ENCODE results near the gene RAD51B. TPM values are rescaled to one million over a fixed set of nuclear protein-coding genes. Genes with fewer than 3 reads are reported as not detected.

Gene RAD51B
- total RNA-seq, 1 experiment from 2014 or later: 14.2 TPM

GRCh38 chr14:68723808-68724268 is 904.3 kb downstream of the RAD51B start:
- Mint-ChIP-seq H3K27me3 (ENCODE audit: low read depth) (peaks cover 4% of the 10 kb centered on the region), H3K36me3 (no peaks in the 10 kb centered on the region), H3K4me3 (no peak overlapping the region), H3K27ac (no peak overlapping the region), H3K9me3 (peaks cover 12% of the 10 kb centered on the region), H3K4me1 (peaks cover 12% of the 10 kb centered on the region)
- ATAC-seq: no peak
- TF ChIP-seq SOX15 (CRISPR knock-in tag; IDR thresholded peaks at IDR 0.05): no peak
- TF ChIP-seq TCF7 (CRISPR knock-in tag; IDR thresholded peaks at IDR 0.05; ENCODE audit: low read depth): no peak
- no peak for TF ChIP-seq ARID4B (CRISPR knock-in tag; IDR thresholded peaks at IDR 0.05; ENCODE audit: borderline replicate concordance)
- TF ChIP-seq GABPB1 (CRISPR knock-in tag; IDR thresholded peaks at IDR 0.05): peak; percentile 49; the same call in 1 of the 2 replicates
- no peak for TF ChIP-seq ZMAT4 (CRISPR knock-in tag; IDR thresholded peaks at IDR 0.05)
- TF ChIP-seq ZSCAN18 (CRISPR knock-in tag; IDR thresholded peaks at IDR 0.05): no peak
- ChIA-PET CTCF (no interaction called here), POLR2A (no interaction called here)
- DNase-seq (ENCODE audit: low spot score): no peak

GRCh38 chr14:68724914-68725313 is 905.3 kb downstream of the RAD51B start:
- POLR2A ChIA-PET: no interaction called here
- H3K4me1 Mint-ChIP-seq: peaks cover 15% of the 10 kb centered on the region
- no peak for ATAC-seq
- CTCF ChIA-PET: no interaction called here
- H3K4me3 Mint-ChIP-seq: no peak overlapping the region
- DNase-seq (ENCODE audit: low spot score): no peak
- no peaks in the 10 kb centered on the region for H3K36me3 Mint-ChIP-seq
- H3K27ac Mint-ChIP-seq: no peak overlapping the region
- peaks cover 4% of the 10 kb centered on the region for H3K27me3 Mint-ChIP-seq (ENCODE audit: low read depth)
- peaks cover 12% of the 10 kb centered on the region for H3K9me3 Mint-ChIP-seq
- no peak for TF ChIP-seq CBFB (CRISPR knock-in tag; IDR thresholded peaks at IDR 0.05; ENCODE audit: low read depth)
- TF ChIP-seq PRDM15 (CRISPR knock-in tag; IDR thresholded peaks at IDR 0.05): no peak
- TF ChIP-seq FOXP1 (CRISPR knock-in tag; IDR thresholded peaks at IDR 0.05; ENCODE audit: borderline replicate concordance): no peak
- no peak for TF ChIP-seq EMX1 (CRISPR knock-in tag; IDR thresholded peaks at IDR 0.05)
- TF ChIP-seq OVOL2 (CRISPR knock-in tag; IDR thresholded peaks at IDR 0.05; ENCODE audit: borderline replicate concordance): no peak
- no peak for TF ChIP-seq TCF7 (CRISPR knock-in tag; IDR thresholded peaks at IDR 0.05; ENCODE audit: low read depth)
- no peak for TF ChIP-seq PRRX2 (CRISPR knock-in tag; IDR thresholded peaks at IDR 0.05)
- TF ChIP-seq CTCF (IDR thresholded peaks at IDR 0.05): no peak
- TF ChIP-seq SOX15 (CRISPR knock-in tag; IDR thresholded peaks at IDR 0.05): no peak
- TF ChIP-seq SMAD3 (CRISPR knock-in tag; IDR thresholded peaks at IDR 0.05; ENCODE audit: borderline replicate concordance): no peak
- no peak for TF ChIP-seq ZNF219 (CRISPR knock-in tag; IDR thresholded peaks at IDR 0.05; ENCODE audit: borderline replicate concordance)
- no peak for TF ChIP-seq MXD4 (CRISPR knock-in tag; IDR thresholded peaks at IDR 0.05; ENCODE audit: borderline replicate concordance)
- no peak for TF ChIP-seq MLX (CRISPR knock-in tag; IDR thresholded peaks at IDR 0.05)
- no peak for TF ChIP-seq KAT7 (CRISPR knock-in tag; IDR thresholded peaks at IDR 0.05; ENCODE audit: borderline replicate concordance)
- no peak for TF ChIP-seq ELF4 (CRISPR knock-in tag; IDR thresholded peaks at IDR 0.05; ENCODE audit: low read depth)
- no peak for TF ChIP-seq E2F5 (CRISPR knock-in tag; IDR thresholded peaks at IDR 0.05)
- TF ChIP-seq NR3C1 (CRISPR knock-in tag; conservative IDR thresholded peaks at IDR 0.05; ENCODE audit: low read depth): no peak
- TF ChIP-seq RORB (CRISPR knock-in tag; IDR thresholded peaks at IDR 0.05): no peak
- no peak for TF ChIP-seq ATF1 (CRISPR knock-in tag; IDR thresholded peaks at IDR 0.05)
